GM12878 (cell line): ENCODE results near the gene TBC1D12. TPM values are rescaled to one million over a fixed set of nuclear protein-coding genes. Genes with fewer than 3 reads are reported as not detected.

Experiments
- BCL11A ChIP-seq: IDR thresholded peaks from 2 replicates; pipeline ENCODE4 v1.6.1; 2011; ENCODE audit warnings: low read depth, low read length
- BCLAF1 ChIP-seq: fragments of 450-650 bp; IDR thresholded peaks from 2 replicates; pipeline ENCODE4 v1.6.1; 2017; ENCODE audit warnings: antibody characterized with exemption, mild to moderate bottlenecking, moderate library complexity
- CEBPZ ChIP-seq: fragments of 150-350 bp; IDR thresholded peaks from 2 replicates; pipeline ENCODE4 v1.6.1; 2016; ENCODE audit warnings: low read depth, low read length
- E2F8 ChIP-seq: fragments of 450-650 bp; IDR thresholded peaks from 2 replicates; pipeline ENCODE4 v1.6.1; 2018; ENCODE audit warnings: mild to moderate bottlenecking, low read depth, moderate library complexity; ENCODE audit not compliant: partially characterized antibody
- E4F1 ChIP-seq: fragments of 450-650 bp; IDR thresholded peaks from 2 replicates; pipeline ENCODE4 v1.6.1; 2018; ENCODE audit warnings: borderline replicate concordance, mild to moderate bottlenecking; ENCODE audit not compliant: partially characterized antibody
- FOXK2 ChIP-seq: fragments of 450-650 bp; IDR thresholded peaks from 2 replicates; pipeline ENCODE4 v1.6.1; 2017; ENCODE audit warnings: mild to moderate bottlenecking, moderate library complexity
- IRF5 ChIP-seq: fragments of 450-650 bp; IDR thresholded peaks from 2 replicates; pipeline ENCODE4 v1.6.1; 2017; ENCODE audit warnings: borderline replicate concordance
- POLR2AphosphoS2 ChIP-seq: IDR thresholded peaks from 2 replicates; pipeline ENCODE4 v1.6.1; 2011; ENCODE audit warnings: low read depth, mild to moderate bottlenecking, low read length, improper control_type of control experiment, moderate library complexity
- RBBP5 ChIP-seq: fragments of 200-600 bp; sonication (generic); conservative IDR thresholded peaks from 2 replicates; pipeline ENCODE4 v1.6.1; 2016
- SPI1 ChIP-seq: IDR thresholded peaks from 2 replicates; pipeline ENCODE4 v1.6.1; 2011; ENCODE audit warnings: low read depth, mild to moderate bottlenecking, low read length, moderate library complexity, borderline replicate concordance; ENCODE audit not compliant: insufficient read depth
- ZNF622 ChIP-seq: fragments of 450-650 bp; IDR thresholded peaks from 2 replicates; pipeline ENCODE4 v1.6.1; 2017; ENCODE audit warnings: mild to moderate bottlenecking, inconsistent platforms
- polyA plus RNA-seq, 11 experiments: library from polyadenylated mRNA; depleted of rRNA in 4 of 11; unstranded in 6 of 11; stranded (reverse) in 5 of 11; fragments of >200 nt; fragmentation: Nextera tagmentation in 4 of 11; fragmentation: Illumina TruSeq in 1 of 11; extraction: Ambion mirVana in 4 of 11; extraction: Trizol in 1 of 11; gene quantifications; 1 replicate in 1 of 11; 2 replicates in 10 of 11; pipeline versions ENCODE4 v1.2.1 to v1.2.3, GENCODE V29; 2011 to 2016; ENCODE audit warnings: inconsistent platforms in 2 of 11, missing spikeins in 2 of 11, low read depth in 1 of 11
- total RNA-seq, 4 experiments: library from RNA; depleted of rRNA in 3 of 4; stranded (reverse); fragments of >200 nt in 3 of 4; fragmentation: Illumina TruSeq in 1 of 4; extraction: Trizol in 1 of 4; gene quantifications; 2 replicates each; pipeline versions ENCODE4 v1.2.1 to v1.2.3, GENCODE V29; 2013 to 2021

TBC1D12 gene
- total and polyA plus RNA-seq, 10 of the 15 experiments (the other 5 are each of a cell fraction or from before 2014, with no cell fraction given) = 2.6 to 7.5 (median 3.8) TPM

- TF ChIP-seq E2F8 (peak; percentile 83), FOXK2 (no peak), POLR2AphosphoS2 (peak; percentile 56; the same call in 1 of the 2 replicates), BCL11A (no peak), CEBPZ (no peak), IRF5 (no peak), BCLAF1 (no peak), RBBP5 (0 out of 2 replicates have a peak, but pooled peaks have one; percentile 41), E4F1 (no peak), ZNF622 (no peak), SPI1 (no peak)
These were observed 143.2 kb downstream of the TBC1D12 start, which contains the start of gene HELLS (continued) for GRCh38 chr10:94545391-94546048.
